CD14-positive monocyte (primary cell): ENCODE data around the gene STH. TPM values are rescaled to one million over a fixed set of nuclear protein-coding genes. Genes with fewer than 3 reads are reported as not detected.

ENCODE experiments used
- DNase-seq, 3 donors: peaks; one replicate each; pipeline ENCODE4 v3.0.0-alpha.2; 2011 to 2022
- H2AFZ ChIP-seq: 2 replicates; pipeline ENCODE4 v1.6.0; 2012; ENCODE audit warnings: mild to moderate bottlenecking, low read depth, low read length, inconsistent platforms; ENCODE audit not compliant: insufficient read depth, poor library complexity, severe bottlenecking
- H3K27ac ChIP-seq, 2 donors: 1 replicate in 1 of 2; 2 replicates in 1 of 2; pipeline ENCODE4 v1.5.1; 2012 to 2013; ENCODE audit warnings: low read length in 2 of 2, control low read depth in 1 of 2, inconsistent platforms in 1 of 2, low read depth in 1 of 2, mild to moderate bottlenecking in 1 of 2
- H3K27me3 ChIP-seq, 2 donors: one replicate each; pipeline versions ENCODE4 v1.6.0 to v1.6.1; 2011 to 2013; ENCODE audit warnings: low read length in 2 of 2; ENCODE audit not compliant: control insufficient read depth in 2 of 2, insufficient read depth in 2 of 2
- H3K36me3 ChIP-seq, 2 donors: replicated peaks in 1 of 2; 1 replicate in 1 of 2; 2 replicates in 1 of 2; pipeline versions ENCODE4 v1.5.1 to v1.6.1; 2012 to 2013; ENCODE audit warnings: low read length in 2 of 2, control low read depth in 1 of 2, inconsistent platforms in 1 of 2, mild to moderate bottlenecking in 1 of 2; ENCODE audit not compliant: insufficient read depth in 2 of 2, control insufficient read depth in 1 of 2
- H3K4me1 ChIP-seq, 2 donors: 1 replicate in 1 of 2; 2 replicates in 1 of 2; pipeline versions ENCODE4 v1.5.1 to v1.6.1; 2012 to 2013; ENCODE audit warnings: low read length in 2 of 2, control low read depth in 1 of 2, inconsistent platforms in 1 of 2, mild to moderate bottlenecking in 1 of 2, moderate library complexity in 1 of 2; ENCODE audit not compliant: insufficient read depth in 2 of 2, control insufficient read depth in 1 of 2
- H3K4me2 ChIP-seq: replicated peaks from 2 replicates; pipeline ENCODE3; 2012; ENCODE audit warnings: low read length, moderate library complexity, mild to moderate bottlenecking; ENCODE audit not compliant: poor library complexity, severe bottlenecking; ENCODE audit errors: extremely low read depth
- H3K4me3 ChIP-seq, 3 experiments: fragments of 200-600 bp in 1 of 3; sonication (generic) in 1 of 3; replicated peaks in 1 of 3; 1 replicate in 2 of 3; 2 replicates in 1 of 3; pipeline ENCODE4 v1.5.1; 2011 to 2013; ENCODE audit warnings: low read length in 3 of 3, mild to moderate bottlenecking in 3 of 3, control low read depth in 2 of 3, low read depth in 2 of 3, inconsistent platforms in 1 of 3, moderate library complexity in 1 of 3
- H3K79me2 ChIP-seq: 2 replicates; pipeline ENCODE4 v1.6.0; 2012; ENCODE audit warnings: mild to moderate bottlenecking, control low read depth, inconsistent platforms, low read length, moderate library complexity; ENCODE audit not compliant: insufficient read depth
- H3K9ac ChIP-seq: 2 replicates; pipeline ENCODE4 v1.6.0; 2017; ENCODE audit warnings: low read length, mild to moderate bottlenecking; ENCODE audit not compliant: insufficient read depth, poor library complexity, severe bottlenecking
- H3K9me3 ChIP-seq, 2 donors: replicated peaks in 1 of 2; 1 replicate in 1 of 2; 2 replicates in 1 of 2; pipeline versions ENCODE4 v1.5.1 to v1.6.1; 2012 to 2013; ENCODE audit warnings: low read length in 2 of 2, control low read depth in 1 of 2; ENCODE audit not compliant: control insufficient read depth in 1 of 2, insufficient read depth in 1 of 2
- H4K20me1 ChIP-seq: 2 replicates; pipeline ENCODE4 v1.6.0; 2012; ENCODE audit warnings: mild to moderate bottlenecking, low read length, control low read depth, moderate library complexity; ENCODE audit not compliant: insufficient read depth
- H3K27ac Mint-ChIP-seq, 7 donors: one replicate each; pipeline ENCODE4 v1.8.0; 2020; ENCODE audit warnings: mild to moderate bottlenecking in 7 of 7, mixed read lengths in 7 of 7, moderate library complexity in 6 of 7, inconsistent platforms in 2 of 7
- H3K27me3 Mint-ChIP-seq, 3 donors: one replicate each; pipeline ENCODE4 v1.8.0; 2021 to 2022; ENCODE audit warnings: low read depth in 3 of 3, mild to moderate bottlenecking in 3 of 3, mixed read lengths in 3 of 3, moderate library complexity in 3 of 3, inconsistent platforms in 1 of 3
- H3K36me3 Mint-ChIP-seq, 2 donors: one replicate each; pipeline ENCODE4 v1.8.0; 2020; ENCODE audit warnings: mixed read lengths in 2 of 2, inconsistent platforms in 1 of 2, mild to moderate bottlenecking in 1 of 2
- H3K4me1 Mint-ChIP-seq: one replicate; pipeline ENCODE4 v1.8.0; 2020; ENCODE audit warnings: mild to moderate bottlenecking, mixed read lengths
- H3K4me3 Mint-ChIP-seq, 2 donors: one replicate each; pipeline ENCODE4 v1.8.0; 2020; ENCODE audit warnings: mild to moderate bottlenecking in 2 of 2, mixed read lengths in 2 of 2, moderate library complexity in 1 of 2
- H3K9me3 Mint-ChIP-seq, 7 donors: one replicate each; pipeline ENCODE4 v1.8.0; 2020 to 2022; ENCODE audit warnings: mixed read lengths in 7 of 7, mild to moderate bottlenecking in 6 of 7, moderate library complexity in 6 of 7, inconsistent platforms in 2 of 7
- WGBS: methylation state at CpG from one replicate; pipeline ENCODE4 v1.1.5; 2013; ENCODE audit warnings: missing lambda C conversion rate; ENCODE audit not compliant: insufficient coverage; 5-methylcytosine and 5-hydroxymethylcytosine counted together
- intact Hi-C, 2 donors: fragments of 100-400 bp; cut with micrococcal nuclease; formaldehyde crosslinking; loops; one replicate each; pipeline versions ENCODE4 v1.15.0 to v1.15.1; 2023
- polyA plus RNA-seq, 3 donors: library from polyadenylated mRNA; depleted of rRNA in 1 of 3; unstranded in 2 of 3; stranded (reverse) in 1 of 3; fragments of 300-500 nt in 2 of 3; fragments of >200 nt in 1 of 3; fragmentation: Illumina TruSeq in 2 of 3; gene quantifications; 1 replicate in 2 of 3; 2 replicates in 1 of 3; pipeline ENCODE4 v1.2.3, GENCODE V29; 2012 to 2021
- TF ChIP-seq, protein P1 (sequence below): fragments of 200-600 bp; IDR thresholded peaks from one replicate; pipeline ENCODE4 v1.8.0; 2022; ENCODE audit warnings: antibody characterized with exemption, mild to moderate bottlenecking

The STH gene
- polyA plus RNA-seq, 3 donors, result not detected

DNA sequence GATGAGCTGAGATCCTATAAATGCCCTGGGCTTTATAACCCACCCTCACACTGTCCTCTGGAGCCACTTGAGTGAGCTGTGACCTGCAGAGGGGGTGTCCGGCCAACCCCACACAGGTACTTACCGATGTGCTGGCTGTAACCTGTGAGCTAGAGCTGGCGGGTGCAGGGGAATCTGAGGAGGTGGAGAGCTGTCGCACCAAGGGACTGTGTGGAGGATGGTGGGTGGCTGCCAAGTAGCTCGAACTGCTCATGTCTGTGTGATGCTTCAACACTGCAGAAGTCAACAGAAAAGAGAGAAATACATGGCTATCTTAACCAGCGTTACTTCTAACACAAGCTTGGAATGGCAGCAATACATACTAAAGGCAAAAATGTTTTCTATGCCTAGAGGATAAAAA is 39.4 kb downstream of the STH start:
- H4K20me1 ChIP-seq, result peaks cover 12% of the 10 kb centered on the region
- H3K9me3 ChIP-seq, result no peaks in the 10 kb centered on the region
- no peaks in the 10 kb centered on the region for H3K27me3 ChIP-seq
- H3K4me3 ChIP-seq, result no peak overlapping the region
- no peak overlapping the region for H3K27ac ChIP-seq
- TF ChIP-seq, protein P1, sequence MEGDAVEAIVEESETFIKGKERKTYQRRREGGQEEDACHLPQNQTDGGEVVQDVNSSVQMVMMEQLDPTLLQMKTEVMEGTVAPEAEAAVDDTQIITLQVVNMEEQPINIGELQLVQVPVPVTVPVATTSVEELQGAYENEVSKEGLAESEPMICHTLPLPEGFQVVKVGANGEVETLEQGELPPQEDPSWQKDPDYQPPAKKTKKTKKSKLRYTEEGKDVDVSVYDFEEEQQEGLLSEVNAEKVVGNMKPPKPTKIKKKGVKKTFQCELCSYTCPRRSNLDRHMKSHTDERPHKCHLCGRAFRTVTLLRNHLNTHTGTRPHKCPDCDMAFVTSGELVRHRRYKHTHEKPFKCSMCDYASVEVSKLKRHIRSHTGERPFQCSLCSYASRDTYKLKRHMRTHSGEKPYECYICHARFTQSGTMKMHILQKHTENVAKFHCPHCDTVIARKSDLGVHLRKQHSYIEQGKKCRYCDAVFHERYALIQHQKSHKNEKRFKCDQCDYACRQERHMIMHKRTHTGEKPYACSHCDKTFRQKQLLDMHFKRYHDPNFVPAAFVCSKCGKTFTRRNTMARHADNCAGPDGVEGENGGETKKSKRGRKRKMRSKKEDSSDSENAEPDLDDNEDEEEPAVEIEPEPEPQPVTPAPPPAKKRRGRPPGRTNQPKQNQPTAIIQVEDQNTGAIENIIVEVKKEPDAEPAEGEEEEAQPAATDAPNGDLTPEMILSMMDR, result no peak
- peaks cover 0 to 2% (median 0%) of the 10 kb centered on the region in 7 donors for H3K9me3 Mint-ChIP-seq
- H2AFZ ChIP-seq, result no peak overlapping the region
- H3K36me3 Mint-ChIP-seq, result peaks cover 90 to 95% of the 10 kb centered on the region in 2 donors
- no peaks in the 10 kb centered on the region for H3K79me2 ChIP-seq
- no peak overlapping the region for H3K4me2 ChIP-seq
- no peaks in the 10 kb centered on the region for H3K4me1 Mint-ChIP-seq
- H3K27ac Mint-ChIP-seq, result peak overlapping the region in 3 of 7 donors; percentile 11 to 55 (median 32)
- intact Hi-C loops, result no loop called here
- no peaks in the 10 kb centered on the region for H3K4me1 ChIP-seq
- no peak for DNase-seq
- H3K9ac ChIP-seq, result no peak overlapping the region
- peaks cover 90 to 100% of the 10 kb centered on the region in 2 donors for H3K36me3 ChIP-seq
- WGBS, result 100% methylated on average over 2 of the region's 6 CpGs
- H3K4me3 Mint-ChIP-seq, result no peak overlapping the region
- H3K27me3 Mint-ChIP-seq, result no peaks in the 10 kb centered on the region

DNA sequence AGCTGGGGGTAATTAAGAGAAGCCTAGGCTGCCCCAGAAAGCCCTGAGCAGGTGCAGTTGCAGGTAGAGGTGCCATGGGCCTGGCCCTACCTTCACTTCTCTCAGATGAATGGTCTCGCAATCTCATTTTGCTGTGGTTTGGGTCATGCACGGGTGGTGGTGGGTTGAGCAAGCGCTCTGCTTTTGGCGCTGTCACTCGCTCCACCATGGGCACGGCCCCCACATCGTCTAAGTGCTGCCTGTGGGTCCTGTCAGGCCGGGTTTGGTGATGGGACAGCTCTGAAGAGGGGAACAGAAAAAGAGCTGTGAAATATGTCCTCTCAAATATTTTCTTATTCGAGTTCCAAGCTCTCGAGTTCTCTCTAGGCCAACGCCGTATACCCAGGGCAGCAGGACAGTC is 39.9 kb downstream of the STH start:
- intact Hi-C loops, result no loop called here

More for the DNA sequence above, 39.9 kb downstream of the STH start:
- Histone ChIP-seq H3K4me2 (no peak overlapping the region), H2AFZ (no peak overlapping the region), H3K79me2 (peaks cover 3% of the 10 kb centered on the region), H4K20me1 (peaks cover 12% of the 10 kb centered on the region), H3K27ac (no peak overlapping the region), H3K9ac (no peak overlapping the region), H3K36me3 (peaks cover 89 to 100% of the 10 kb centered on the region in 2 donors), H3K9me3 (no peaks in the 10 kb centered on the region), H3K4me1 (no peaks in the 10 kb centered on the region), H3K4me3 (no peak overlapping the region), H3K27me3 (no peaks in the 10 kb centered on the region)
- peak overlapping the region in 1 of 7 donors; percentile 22 for H3K27ac Mint-ChIP-seq
- no peaks in the 10 kb centered on the region for H3K27me3 Mint-ChIP-seq
- TF ChIP-seq, protein P1, result no peak
- H3K9me3 Mint-ChIP-seq, result peaks cover 0 to 2% (median 0%) of the 10 kb centered on the region in 7 donors
- 95% methylated on average over 9 of the region's 12 CpGs for WGBS
- no peak for DNase-seq
- no peak overlapping the region for H3K4me3 Mint-ChIP-seq
- H3K36me3 Mint-ChIP-seq, result peaks cover 90 to 96% of the 10 kb centered on the region in 2 donors
- no peaks in the 10 kb centered on the region for H3K4me1 Mint-ChIP-seq
